ENCODE measurements around the gene OPN1MW3.
"Not testable (repeated sequence)": the region's sequence is repeated elsewhere in the genome, so short reads cannot be mapped to it uniquely, and the experiment has no call there.

Gene OPN1MW3

DNA sequence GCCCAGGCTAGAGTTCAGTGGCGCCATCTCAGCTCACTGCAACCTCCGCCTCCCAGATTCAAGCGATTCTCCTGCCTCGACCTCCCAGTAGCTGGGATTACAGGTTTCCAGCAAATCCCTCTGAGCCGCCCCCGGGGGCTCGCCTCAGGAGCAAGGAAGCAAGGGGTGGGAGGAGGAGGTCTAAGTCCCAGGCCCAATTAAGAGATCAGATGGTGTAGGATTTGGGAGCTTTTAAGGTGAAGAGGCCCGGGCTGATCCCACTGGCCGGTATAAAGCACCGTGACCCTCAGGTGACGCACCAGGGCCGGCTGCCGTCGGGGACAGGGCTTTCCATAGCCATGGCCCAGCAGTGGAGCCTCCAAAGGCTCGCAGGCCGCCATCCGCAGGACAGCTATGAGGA lies at the start of gene OPN1MW3:
Gene OPN1MW3, plus strand, starts transcription at position 301 of the 400 bp plus-strand sequence. Its CDS starts 38 bp downstream, at position 339.
- H3K4me3 ChIP-seq (ENCODE audit: low read depth, low read length); DNase-seq (ENCODE audit: low read depth); in situ Hi-C loops (cut with HindIII; ENCODE audit: low sequenced_read_pairs): not testable (repeated sequence)

- in situ Hi-C loops (cut with HindIII; ENCODE audit: low sequenced_read_pairs); H3K4me3 ChIP-seq (ENCODE audit: low read depth, low read length); DNase-seq (ENCODE audit: low read depth): not testable (repeated sequence)
These were observed 47.5 kb upstream of the OPN1MW3 start for GRCh38 chrX:154209670-154210418.

DNA sequence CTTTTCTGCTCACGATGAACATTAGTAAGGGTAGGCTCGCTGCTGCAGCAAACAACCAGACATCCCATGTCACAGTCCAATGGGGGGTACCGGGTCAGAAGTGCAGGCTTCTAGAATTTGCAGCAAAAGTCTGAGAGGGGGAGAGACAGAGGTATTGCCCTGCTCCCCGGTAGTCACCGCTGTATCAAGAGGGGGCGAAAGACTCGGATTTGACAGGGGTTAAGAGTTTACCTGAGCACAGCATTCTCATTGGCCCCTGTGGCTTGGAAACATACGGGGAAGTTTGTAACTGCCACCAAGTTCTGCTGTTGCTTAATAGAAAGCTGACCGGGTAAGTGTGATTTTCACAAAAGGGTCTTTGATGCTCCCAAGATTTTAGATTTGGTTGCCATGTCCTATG lies 46.3 kb upstream of the OPN1MW3 start:
- H3K4me3 ChIP-seq (ENCODE audit: low read depth, low read length); DNase-seq (ENCODE audit: low read depth); in situ Hi-C loops (cut with HindIII; ENCODE audit: low sequenced_read_pairs): not testable (repeated sequence)

DNA sequence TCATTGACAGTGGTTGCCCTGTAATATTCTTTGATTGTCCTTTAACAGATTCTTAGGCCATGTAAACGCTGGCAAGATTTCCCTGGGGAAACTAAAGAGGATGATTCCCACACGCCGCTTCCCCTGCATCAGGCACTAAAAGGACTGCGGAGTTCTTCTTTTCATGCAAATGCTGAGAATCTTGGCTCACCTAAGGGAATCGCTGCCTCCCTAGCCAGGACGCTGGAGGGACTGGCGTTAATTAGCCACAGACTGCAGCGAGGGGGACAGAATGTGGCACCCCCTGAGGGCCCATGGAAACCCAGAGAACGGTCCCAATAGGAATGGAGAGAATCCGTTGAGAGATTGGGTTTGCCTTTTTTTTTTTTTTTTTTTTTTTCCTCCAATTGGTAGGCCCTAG lies 45.9 kb upstream of the OPN1MW3 start:
- H3K4me3 ChIP-seq (ENCODE audit: low read depth, low read length); DNase-seq (ENCODE audit: low read depth); in situ Hi-C loops (cut with HindIII; ENCODE audit: low sequenced_read_pairs): not testable (repeated sequence)

DNA sequence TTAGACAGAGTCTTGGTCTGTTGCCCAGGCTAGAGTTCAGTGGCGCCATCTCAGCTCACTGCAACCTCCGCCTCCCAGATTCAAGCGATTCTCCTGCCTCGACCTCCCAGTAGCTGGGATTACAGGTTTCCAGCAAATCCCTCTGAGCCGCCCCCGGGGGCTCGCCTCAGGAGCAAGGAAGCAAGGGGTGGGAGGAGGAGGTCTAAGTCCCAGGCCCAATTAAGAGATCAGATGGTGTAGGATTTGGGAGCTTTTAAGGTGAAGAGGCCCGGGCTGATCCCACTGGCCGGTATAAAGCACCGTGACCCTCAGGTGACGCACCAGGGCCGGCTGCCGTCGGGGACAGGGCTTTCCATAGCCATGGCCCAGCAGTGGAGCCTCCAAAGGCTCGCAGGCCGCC lies 37.9 kb upstream of the OPN1MW3 start, which contains the start of gene OPN1MW2:
Gene OPN1MW2, plus strand, starts transcription at position 301 of the 400 bp plus-strand sequence. Its CDS starts 60 bp downstream, at position 361.
- DNase-seq (ENCODE audit: low read depth); in situ Hi-C loops (cut with HindIII; ENCODE audit: low sequenced_read_pairs); H3K4me3 ChIP-seq (ENCODE audit: low read depth, low read length): not testable (repeated sequence)

DNA sequence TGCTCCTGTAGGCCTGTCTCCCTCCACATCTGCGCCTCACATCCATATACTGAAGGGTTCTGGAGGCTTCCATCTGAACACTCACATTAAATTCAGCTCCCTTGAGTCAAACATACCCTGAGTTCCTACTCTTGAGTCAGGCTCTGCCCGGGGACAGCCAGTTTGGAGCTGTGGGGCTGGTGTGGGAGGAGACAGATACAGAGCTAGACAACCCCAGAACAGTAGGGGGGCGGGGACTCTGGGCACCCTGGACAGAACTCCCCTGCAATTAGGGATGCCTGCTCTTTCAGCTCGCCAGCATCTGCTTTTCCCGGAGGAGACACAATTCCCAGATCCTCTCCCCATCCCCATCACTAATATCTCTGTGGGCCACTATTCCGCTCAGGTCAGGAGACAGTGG lies 32.1 kb upstream of the OPN1MW3 start:
- in situ Hi-C loops (cut with HindIII; ENCODE audit: low sequenced_read_pairs); DNase-seq (ENCODE audit: low read depth); H3K4me3 ChIP-seq (ENCODE audit: low read depth, low read length): not testable (repeated sequence)

GRCh38 chrX:154226706-154227105 lies 30.7 kb upstream of the OPN1MW3 start:
- DNase-seq (ENCODE audit: low read depth); in situ Hi-C loops (cut with HindIII; ENCODE audit: low sequenced_read_pairs); H3K4me3 ChIP-seq (ENCODE audit: low read depth, low read length): not testable (repeated sequence)

DNA sequence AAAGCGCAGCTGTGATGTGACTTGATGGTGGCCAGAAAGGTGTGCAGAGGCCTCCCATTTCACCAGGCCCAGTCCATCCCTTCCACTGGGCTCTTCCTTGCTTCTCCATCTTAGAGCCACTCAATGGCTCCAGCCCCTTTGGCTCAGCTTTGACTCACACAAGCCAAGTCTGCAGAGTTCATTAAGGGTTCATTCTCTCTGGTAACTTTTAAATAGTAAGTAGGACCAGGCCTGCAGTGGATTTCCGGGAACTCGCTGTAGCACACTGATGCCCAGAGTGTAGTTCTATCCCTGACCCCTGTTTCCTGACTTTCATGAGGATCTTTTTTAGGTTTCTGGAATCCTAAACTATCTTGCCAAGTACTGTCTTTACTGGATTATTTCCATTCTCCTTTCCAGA lies 25.9 kb upstream of the OPN1MW3 start:
- in situ Hi-C loops (cut with HindIII; ENCODE audit: low sequenced_read_pairs); DNase-seq (ENCODE audit: low read depth); H3K4me3 ChIP-seq (ENCODE audit: low read depth, low read length): not testable (repeated sequence)

DNA sequence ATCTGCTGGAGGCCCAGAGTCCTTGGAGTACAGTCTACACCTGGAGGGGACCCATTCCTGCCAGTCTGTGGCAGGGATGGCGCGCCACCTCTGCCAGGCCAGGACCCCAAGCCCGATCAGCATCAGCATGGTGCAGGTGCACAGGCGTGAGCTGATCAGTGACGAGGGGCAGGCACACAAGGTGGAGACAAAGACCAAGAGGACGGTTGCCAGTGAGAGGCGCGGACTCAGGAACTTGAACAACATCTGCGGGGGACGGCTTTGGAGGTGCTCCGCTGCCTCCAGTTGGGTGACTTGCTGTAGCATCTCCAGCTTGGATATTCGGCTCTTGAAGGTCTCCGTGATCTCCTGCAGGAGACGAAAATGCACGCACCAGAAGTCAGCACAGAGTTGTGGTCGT lies 23.8 kb upstream of the OPN1MW3 start:
- in situ Hi-C loops (cut with HindIII; ENCODE audit: low sequenced_read_pairs); DNase-seq (ENCODE audit: low read depth); H3K4me3 ChIP-seq (ENCODE audit: low read depth, low read length): not testable (repeated sequence)

DNA sequence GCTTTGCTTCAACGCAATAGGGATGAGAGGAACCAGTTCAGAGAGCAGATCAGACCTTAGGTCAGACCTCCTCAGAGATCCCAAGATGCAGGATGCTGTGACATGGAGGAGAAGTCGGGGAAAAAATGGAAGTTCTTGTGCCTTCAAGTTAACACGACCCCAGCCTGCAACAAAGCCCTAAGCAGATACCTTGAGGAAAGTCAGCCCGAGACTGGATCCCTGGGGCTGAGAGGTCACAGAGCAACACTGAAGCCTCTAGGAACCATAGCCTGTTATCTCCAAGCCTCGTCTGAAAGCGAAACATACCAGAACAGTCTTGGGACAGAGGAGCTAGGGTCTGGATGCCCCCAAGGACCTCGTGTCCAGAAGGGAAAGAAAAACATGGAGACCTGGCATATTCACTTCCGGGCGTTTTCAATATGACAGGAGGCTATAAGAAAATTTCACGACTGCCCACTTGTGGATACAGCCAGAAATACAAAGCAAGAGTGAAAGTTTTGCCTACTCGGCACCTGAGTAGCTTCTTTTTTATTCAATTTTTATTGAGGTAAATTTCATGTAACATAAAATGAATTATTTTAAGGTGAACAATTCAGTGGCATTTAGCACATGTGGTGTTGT lies 18.3 kb upstream of the OPN1MW3 start:
- H3K4me3 ChIP-seq (ENCODE audit: low read depth, low read length), result not testable (repeated sequence)

DNA sequence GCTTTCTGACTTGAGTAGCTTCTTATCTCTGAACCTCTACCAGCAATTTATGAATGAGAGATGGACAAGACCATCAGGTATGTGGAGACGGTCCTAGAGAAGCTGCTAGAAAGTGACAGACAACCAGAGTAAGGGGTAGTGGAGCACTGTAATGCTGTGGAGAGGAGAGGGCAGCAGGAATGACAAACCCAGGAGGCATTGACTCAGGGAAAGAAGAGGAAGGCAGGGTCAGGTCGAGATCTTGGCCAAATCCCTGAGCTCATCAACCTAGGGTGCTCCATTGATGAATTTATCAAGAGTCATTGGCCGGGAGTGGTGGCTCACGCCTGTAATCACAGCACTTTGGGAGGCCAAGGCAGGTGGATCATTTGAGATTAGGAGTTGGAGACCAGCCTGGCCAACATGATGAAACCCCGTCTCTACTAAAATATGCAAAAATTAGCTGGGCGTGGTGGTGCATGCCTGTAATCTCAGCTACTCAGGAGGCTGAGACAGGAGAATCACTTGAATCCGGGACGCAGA lies 17.3 kb upstream of the OPN1MW3 start:
- H3K4me3 ChIP-seq (ENCODE audit: low read depth, low read length); in situ Hi-C loops (cut with HindIII; ENCODE audit: low sequenced_read_pairs); DNase-seq (ENCODE audit: low read depth): not testable (repeated sequence)

More for the DNA sequence above, 18.3 kb upstream of the OPN1MW3 start:
- in situ Hi-C loops (cut with HindIII; ENCODE audit: low sequenced_read_pairs); DNase-seq (ENCODE audit: low read depth): not testable (repeated sequence)

DNA sequence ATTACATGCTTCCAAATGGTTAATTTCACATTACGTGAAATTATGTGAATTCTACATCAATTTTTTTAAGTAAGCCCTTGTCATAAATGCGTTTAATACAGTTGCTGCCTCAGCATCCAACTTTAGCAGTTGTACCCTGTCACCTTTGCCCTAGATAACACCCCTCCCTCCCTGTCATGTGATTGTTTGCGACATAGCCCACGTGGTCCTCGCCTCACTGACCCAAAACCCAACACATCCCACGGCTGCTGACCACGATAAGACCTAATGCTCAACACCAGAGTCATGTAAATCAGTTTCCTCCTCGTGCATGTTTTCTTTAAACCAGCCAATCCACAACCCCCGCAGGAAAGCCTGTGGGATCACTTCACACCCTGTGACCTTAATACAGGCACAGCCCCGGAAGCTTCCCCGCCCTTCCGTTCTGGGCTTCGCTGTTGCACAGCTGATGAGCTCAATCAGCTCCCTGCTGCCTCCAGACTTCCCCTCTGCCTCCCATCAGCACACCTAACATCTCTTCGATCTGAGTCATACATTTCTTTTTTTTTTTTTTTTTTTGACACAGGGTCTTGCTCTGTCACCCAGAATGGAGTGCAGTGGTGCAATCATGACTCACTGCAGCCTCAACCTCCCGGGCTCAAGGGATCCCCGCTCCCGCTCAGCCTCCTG lies 9.9 kb upstream of the OPN1MW3 start:
- DNase-seq (ENCODE audit: low read depth); H3K4me3 ChIP-seq (ENCODE audit: low read depth, low read length); in situ Hi-C loops (cut with HindIII; ENCODE audit: low sequenced_read_pairs): not testable (repeated sequence)

DNA sequence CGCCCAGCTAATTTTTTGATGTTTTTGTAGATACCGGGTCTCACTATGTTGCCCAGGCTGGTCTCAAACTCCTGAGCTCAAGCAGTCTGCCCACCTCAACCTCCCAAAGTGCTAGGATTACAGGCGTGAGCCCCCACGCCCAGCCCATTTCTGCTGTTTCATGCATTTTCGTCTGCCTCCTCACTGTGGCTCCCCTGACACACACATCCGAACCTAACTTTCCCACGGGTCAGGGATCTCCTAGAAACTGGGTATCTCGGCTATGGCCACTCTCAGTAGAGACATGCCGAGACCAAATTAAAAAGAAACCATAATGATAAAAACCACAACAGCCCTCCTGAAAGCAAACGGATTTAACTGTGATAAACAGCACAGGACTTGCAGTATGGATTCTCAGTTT lies 9.3 kb upstream of the OPN1MW3 start:
- H3K4me3 ChIP-seq (ENCODE audit: low read depth, low read length); in situ Hi-C loops (cut with HindIII; ENCODE audit: low sequenced_read_pairs); DNase-seq (ENCODE audit: low read depth): not testable (repeated sequence)

- DNase-seq (ENCODE audit: low read depth); in situ Hi-C loops (cut with HindIII; ENCODE audit: low sequenced_read_pairs); H3K4me3 ChIP-seq (ENCODE audit: low read depth, low read length): not testable (repeated sequence)
These were observed 1.3 kb downstream of the OPN1MW3 start for GRCh38 chrX:154258711-154259110.

- DNase-seq (ENCODE audit: low read depth); H3K4me3 ChIP-seq (ENCODE audit: low read depth, low read length); in situ Hi-C loops (cut with HindIII; ENCODE audit: low sequenced_read_pairs): not testable (repeated sequence)
These were observed 5.7 kb downstream of the OPN1MW3 start for GRCh38 chrX:154263072-154263471.

DNA sequence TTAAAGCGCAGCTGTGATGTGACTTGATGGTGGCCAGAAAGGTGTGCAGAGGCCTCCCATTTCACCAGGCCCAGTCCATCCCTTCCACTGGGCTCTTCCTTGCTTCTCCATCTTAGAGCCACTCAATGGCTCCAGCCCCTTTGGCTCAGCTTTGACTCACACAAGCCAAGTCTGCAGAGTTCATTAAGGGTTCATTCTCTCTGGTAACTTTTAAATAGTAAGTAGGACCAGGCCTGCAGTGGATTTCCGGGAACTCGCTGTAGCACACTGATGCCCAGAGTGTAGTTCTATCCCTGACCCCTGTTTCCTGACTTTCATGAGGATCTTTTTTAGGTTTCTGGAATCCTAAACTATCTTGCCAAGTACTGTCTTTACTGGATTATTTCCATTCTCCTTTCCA lies 11.9 kb downstream of the OPN1MW3 start:
- in situ Hi-C loops (cut with HindIII; ENCODE audit: low sequenced_read_pairs); DNase-seq (ENCODE audit: low read depth); H3K4me3 ChIP-seq (ENCODE audit: low read depth, low read length): not testable (repeated sequence)

DNA sequence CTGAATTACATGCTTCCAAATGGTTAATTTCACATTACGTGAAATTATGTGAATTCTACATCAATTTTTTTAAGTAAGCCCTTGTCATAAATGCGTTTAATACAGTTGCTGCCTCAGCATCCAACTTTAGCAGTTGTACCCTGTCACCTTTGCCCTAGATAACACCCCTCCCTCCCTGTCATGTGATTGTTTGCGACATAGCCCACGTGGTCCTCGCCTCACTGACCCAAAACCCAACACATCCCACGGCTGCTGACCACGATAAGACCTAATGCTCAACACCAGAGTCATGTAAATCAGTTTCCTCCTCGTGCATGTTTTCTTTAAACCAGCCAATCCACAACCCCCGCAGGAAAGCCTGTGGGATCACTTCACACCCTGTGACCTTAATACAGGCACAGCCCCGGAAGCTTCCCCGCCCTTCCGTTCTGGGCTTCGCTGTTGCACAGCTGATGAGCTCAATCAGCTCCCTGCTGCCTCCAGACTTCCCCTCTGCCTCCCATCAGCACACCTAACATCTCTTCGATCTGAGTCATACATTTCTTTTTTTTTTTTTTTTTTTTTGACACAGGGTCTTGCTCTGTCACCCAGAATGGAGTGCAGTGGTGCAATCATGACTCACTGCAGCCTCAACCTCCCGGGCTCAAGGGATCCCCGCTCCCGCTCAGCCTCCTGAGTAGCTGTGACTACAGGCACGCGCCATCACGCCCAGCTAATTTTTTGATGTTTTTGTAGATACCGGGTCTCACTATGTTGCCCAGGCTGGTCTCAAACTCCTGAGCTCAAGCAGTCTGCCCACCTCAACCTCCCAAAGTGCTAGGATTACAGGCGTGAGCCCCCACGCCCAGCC lies 27.3 kb downstream of the OPN1MW3 start:
- H3K4me3 ChIP-seq (ENCODE audit: low read depth, low read length); DNase-seq (ENCODE audit: low read depth); in situ Hi-C loops (cut with HindIII; ENCODE audit: low sequenced_read_pairs): not testable (repeated sequence)

Measured in astrocyte of the cerebellum (primary cell).